HG02588 (cell line): ENCODE data around the gene VIPR1.

Experiments
- ATAC-seq: cut with Tn5 transposase; IDR thresholded peaks from one replicate; pipeline ENCODE4 v1.9.1; 2021; ENCODE audit warnings: mild to moderate bottlenecking, moderate library complexity; ENCODE audit not compliant: unreplicated experiment

Gene VIPR1, protein sequence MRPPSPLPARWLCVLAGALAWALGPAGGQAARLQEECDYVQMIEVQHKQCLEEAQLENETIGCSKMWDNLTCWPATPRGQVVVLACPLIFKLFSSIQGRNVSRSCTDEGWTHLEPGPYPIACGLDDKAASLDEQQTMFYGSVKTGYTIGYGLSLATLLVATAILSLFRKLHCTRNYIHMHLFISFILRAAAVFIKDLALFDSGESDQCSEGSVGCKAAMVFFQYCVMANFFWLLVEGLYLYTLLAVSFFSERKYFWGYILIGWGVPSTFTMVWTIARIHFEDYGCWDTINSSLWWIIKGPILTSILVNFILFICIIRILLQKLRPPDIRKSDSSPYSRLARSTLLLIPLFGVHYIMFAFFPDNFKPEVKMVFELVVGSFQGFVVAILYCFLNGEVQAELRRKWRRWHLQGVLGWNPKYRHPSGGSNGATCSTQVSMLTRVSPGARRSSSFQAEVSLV

DNA sequence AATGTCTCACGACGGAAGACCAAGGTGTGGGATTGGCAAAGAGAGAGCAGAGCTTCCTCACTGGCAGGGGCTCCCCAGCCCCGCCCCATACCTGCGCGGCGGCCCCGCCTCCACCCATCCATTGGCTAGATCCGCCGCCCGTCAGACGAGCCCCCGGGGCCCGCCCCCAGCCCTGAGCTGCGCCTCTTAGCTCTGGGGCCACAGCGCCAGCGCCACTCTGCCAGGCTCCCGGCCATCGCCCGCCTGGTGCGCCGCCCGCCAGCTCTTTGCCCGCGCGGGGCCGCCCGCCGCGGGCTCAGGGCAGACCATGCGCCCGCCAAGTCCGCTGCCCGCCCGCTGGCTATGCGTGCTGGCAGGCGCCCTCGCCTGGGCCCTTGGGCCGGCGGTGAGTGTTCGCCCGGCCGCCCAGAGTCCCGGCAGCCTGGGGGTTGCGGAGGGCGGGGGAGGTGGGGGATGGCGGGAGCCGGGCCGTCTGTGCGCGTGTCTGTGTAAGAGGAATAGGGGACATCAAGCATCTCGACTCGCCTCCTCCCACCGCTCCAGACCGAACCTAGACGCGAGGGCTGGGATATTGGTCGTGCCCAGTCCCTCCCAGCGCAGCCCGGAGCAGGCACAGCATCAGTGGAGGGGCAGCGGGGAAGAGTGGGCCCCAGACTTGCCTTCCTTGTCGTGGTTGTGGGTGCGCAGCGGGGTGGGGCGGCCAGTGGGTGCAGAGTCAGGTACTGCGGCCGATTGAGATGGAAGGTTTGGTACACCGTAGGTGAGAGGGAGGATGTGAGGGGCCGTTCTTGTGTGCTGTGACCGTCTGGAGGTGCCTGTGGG lies at the start of gene VIPR1:
TSS of gene VIPR1 (plus strand) at position 215 of the 822 bp plus-strand sequence. CDS start at position 308, 93 bp downstream.
- peak; percentile 97 for ATAC-seq

DNA sequence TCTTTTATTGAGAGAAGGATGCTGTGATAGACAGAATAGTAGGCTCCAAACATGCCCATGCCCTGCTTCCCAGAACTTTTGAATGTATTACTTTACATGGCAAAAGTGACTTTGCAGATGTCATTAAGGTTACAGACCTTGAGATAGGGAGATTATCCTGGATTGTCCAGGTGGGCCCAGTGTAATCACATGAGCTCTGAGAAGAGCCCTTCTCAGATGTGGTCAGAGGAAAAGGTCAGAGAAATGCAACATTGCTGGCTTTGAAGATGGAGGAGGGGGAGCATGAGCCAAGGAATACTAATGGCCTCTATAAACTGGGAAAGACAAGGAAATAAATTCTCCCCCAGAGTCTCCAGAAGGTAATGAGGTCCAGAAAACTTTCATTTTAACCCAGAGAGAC lies 46.2 kb upstream of the VIPR1 start:
- no peak for ATAC-seq

DNA sequence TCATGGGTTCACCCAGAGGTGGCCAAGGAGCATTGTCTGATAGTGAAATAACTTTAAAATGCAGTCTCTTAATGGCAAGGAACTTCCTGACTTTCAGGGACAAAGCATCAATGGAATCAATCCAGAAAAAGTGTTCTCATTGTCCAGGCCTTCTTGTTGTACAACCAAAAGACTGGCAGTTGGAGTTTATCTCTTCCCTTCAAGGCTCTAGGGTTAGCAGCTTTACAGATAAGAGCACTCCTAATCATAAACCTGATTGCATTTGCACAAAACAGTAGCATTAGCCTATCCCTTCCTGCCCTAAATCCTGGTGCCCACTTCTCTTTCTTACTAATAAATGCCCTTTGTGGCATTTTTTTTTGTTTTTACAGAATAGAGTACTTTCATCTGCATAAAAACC lies 43.3 kb upstream of the VIPR1 start:
- no peak for ATAC-seq

DNA sequence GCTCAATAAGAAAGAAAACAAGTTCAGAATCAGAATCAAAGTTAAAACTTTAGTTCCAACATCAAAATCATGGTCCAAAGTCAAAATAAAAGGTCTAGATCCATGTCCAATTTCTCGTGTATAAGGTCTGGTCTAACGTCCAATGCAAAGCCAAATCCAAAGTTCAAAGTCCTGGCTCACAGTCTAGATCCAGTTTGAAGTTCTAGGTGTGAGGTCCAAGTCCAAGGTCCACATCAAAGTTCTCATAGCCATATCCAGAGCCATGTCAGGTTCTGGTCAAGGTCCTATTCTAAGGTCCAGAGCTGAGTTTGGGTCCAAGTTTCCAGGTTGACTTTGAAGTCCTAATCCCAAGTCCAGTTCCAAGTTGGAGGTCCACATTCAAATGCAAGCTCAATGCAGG lies 40.7 kb upstream of the VIPR1 start:
- no peak for ATAC-seq

DNA sequence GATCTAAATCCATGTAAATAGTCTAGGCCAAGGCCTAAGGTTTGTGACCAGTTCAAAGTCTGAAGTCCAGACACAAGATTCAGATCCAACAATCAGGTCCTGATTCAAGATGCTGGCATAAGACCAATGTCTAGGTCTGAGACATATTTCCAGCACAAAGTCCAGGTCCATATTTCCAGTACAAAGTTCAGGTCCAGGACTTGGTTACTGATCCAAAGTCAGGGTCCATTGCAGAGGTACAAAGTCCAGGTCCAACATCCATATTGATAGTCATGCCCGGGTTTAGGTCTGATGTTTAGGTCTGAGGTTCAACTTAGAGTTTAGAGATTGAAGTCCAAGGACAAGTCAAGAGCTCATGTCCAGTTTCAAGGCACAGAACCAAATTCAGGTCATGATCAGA lies 39.4 kb upstream of the VIPR1 start:
- no peak for ATAC-seq

DNA sequence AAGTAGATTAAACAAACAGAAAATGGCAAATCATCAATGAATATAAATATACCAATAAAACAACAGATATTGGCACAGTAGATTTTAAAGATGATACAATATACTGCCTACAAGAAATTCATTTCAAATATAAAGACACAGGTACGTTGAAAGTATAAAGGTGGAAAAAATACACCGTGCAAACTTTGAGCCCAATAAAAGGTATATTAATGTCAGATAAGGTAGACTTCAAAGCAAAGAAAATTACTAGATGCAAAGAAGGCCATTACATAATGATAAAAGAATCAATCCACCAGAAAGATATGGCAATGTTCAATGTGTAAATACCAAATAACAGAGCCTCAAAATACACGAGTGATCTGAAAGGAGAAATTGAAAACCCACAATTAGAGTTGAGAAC lies 34.3 kb upstream of the VIPR1 start:
- ATAC-seq: no peak

DNA sequence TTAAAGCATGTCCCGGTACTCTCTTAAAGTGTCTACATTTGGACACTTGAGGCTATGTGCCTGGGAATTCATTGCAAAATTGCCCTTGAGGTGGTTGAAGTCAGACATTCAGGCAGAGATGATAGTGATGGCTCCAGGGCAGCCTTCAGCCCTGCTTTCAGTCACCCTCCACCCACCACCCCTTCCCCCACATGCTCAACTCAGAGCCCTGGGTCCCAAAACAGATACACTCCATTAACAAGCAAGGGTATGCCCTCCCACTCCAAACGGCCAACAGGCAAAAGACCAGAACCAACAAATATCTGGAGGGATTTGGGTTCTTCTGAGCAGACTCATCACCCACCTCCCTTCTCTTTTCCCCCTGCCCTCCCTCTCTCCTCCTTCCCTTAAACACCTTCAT lies 29.9 kb upstream of the VIPR1 start:
- ATAC-seq: no peak

DNA sequence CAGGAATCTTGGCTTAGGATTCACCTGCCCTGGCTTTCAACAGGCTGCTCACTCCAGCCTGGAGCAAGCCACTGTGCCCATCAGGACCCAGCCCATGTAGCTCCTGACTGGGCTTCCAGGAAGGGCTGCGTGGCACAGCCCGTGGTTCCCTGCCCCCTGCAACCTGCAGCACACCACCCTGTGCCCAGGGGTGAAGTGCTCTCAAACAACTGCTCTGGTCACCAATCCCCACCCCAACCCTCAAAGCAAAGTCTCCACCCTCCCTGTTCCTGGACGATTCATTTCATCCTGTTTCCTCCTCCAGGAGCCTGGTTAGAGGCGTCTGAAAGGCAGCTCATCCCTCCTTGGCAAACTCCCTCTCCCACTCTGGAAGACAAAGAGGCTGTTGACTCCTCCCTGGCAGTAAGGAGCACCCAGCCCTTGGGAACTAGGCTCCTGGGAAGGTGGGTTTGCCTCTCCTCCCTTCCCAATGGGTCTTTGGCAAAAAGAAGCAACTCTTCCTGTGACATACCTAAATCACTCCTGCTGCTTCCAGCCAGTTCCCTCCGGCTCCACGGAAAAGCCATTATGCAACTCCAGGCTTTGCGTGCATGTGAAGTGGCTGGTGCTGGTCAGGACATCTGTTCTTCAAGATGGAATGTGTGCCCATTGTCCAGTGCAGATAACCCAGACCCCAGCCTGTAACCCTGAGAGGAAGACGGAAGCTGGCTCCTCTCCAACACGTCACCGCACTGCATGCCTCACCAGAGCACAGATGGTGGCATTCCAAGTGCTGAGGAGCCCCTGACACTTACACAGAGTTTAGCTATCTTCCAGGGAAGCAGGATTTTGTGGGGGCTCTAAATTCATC lies 29.1 kb upstream of the VIPR1 start:
- ATAC-seq: no peak

DNA sequence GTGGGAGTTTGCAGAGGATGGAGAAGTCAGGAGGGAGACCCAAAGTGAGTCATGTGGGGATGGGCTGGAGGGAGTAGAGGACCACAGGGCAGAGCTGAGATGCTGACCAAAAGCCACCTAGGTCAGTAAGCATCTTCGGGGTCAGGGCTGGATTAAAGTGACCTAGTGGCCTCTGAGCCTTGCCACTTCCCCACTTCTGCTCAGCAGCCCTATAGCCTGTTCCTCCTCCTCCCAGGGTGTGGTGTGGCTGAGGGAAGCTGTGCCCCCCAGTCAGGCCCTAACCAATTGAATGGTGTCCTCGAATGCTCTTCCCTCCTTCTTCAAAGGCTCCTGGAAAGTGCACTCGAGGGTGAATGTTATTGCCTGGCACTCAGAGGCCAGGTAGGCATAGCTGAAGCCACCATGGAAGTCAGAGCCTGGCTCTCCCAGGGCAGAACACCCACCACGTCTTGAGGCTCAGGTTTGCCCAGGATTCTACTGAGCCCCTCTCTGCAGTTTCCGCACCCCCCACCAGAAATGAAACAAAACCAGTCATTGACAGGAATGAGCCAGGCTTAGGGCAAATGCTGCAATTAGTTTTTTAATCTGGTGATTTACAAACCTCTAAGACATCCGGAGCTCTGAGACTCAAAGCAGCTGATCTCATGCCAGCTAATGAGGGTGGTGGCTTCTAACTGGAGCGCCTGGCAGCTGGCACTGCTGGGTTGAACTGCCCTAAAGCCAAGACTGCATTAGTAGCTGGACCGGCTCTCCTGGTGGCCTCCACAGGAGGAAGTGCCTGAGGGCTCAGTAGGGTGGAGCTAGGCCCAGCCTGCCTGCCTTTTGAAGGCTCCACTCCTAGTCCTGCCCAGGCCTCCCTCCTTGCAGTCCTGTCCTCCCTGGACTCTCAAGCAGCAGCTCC lies 26.0 kb upstream of the VIPR1 start:
- ATAC-seq: no peak

DNA sequence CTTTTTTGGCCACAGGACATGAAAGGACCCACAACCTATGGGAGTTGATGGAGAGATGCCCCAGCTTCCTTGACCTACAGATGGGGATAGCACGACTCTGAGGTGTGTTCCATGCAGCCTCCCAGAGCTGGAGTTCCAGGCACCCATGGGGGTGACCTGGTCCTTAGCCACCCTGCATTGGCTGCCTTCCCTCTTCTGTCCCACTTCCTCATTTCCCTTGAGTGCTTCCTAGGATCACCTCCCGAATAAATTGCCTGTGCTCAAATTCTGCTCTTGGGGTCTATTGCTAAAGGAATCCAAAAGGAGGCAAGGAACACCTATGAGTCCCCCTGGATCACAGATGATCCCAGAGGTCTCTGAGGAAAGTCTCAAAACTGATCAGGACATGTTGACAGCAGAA lies 24.7 kb upstream of the VIPR1 start:
- no peak for ATAC-seq

DNA sequence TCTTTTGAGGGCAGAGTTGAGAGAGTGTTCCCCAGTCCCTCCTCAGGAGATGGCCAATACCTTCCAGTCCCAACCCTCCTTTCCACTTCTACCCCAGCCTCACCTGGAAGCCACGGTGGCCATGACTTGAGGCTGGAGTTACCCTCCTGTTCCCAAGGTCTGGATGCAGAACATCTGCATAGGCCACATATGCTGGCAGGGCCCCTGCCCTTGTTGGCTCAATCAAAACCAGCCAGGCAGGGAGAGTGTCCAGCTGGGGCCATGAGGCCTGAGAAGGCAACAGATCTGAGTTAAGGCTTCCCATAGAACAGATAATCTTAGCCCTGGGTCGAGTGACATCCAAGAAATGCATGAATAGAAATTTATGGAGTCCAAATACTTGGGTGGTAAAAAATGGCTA lies 23.6 kb upstream of the VIPR1 start:
- no peak for ATAC-seq

DNA sequence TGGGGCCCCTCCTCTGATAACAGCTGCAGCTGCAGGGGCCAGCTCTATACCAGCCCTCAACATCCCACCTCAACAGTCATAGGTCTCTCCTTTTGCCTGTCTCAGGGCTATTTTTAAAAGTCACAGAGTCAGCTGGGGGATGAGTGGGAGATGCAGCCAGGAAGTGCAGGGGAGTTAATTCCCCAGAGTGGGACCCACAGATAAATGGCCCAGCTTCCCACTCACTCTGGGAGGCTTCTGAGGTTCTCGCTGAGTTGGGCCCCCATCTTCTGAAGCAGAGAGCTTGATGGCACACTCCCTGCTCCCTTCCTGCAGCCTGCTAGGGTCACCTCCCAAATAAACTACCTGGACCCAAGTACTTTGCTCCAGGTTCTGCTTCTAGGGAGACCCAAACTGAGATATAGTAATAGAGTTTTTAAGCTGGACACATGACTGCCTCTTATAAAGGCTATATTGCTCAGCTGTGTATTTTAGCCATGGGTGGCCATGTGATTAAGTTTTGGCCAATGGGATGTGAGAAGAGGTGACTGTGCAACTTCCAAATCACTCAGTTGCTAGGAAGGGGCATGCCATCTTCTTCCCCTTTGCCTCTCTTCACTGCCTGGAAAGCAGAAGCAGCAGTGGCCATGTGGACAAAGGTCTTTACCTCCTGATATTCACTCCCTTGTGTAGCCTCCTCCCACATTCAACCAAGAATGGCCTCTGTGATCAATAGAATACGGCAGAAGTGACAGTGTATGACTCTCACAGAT lies 15.5 kb upstream of the VIPR1 start:
- ATAC-seq: no peak

DNA sequence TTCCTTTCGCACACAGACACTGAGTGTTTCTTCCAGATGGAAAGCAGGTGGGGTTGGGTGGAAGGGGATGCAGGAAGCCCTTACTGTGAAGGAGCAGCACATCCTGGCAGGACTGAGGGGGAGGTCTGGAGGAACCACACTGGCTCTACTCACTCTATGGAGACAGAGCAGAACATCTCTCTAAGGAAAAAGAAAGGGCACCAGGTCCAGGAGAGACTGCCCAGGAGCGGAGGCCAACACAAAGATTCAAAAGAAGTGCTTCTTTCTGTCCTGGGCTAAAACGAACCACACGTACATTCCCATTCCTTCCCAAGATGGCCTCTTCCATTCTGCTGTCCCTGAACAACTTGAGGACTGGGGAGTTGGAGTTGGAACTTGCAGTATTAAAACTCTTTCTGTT lies 13.8 kb upstream of the VIPR1 start:
- ATAC-seq: no peak

DNA sequence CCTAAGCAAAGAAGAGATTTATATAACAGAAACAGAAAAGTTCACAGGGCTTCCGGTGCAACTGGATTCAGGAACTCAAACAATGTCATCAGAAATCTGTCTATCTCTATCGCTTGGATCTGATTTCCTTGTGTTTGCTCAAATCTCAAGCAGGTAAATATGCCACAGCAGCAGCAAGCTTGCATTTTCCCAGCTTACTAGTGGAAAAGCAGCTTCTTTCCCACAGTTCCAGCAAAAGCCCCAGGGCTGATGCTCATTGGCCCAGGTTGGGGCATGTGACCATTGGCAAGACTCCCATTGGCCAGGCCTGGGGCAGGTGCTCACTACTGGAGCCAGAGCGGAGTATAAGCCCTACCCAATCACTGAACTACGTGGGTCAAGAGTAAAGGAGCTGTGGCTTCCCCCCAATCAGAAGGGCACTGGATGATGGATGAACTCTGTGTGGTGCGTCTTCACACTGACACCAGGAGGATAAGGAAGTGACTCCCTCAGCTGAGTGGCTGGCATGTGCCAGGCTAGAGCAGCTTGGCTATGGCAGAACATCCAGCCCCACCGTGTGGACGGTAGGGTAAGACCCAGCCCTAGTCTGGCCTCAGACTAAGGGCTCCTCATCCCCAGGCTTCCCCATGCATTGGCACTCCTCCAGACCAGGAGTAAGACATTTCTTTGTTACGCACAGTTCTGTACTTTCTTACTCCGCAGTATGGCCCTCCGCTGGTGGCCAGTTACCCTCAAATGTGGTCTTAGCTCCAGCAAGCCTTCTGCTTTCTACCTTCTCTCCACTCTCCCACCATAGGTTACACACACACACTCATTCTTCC lies 13.1 kb upstream of the VIPR1 start:
- ATAC-seq: no peak

DNA sequence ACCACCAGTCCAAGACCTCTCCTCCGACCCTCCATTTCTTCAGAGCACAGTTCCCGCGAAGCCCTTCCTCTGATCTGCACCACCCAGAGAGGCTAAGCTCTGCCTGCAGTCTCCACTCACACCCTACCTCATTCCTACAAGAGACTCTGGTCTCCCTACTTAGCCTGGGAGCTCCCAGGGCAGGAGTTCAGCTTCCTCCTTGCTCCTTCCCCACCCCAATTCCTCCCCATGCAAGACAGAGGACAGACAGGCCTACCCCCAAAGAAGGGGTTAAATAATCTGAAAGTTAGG lies 12.6 kb upstream of the VIPR1 start:
- no peak for ATAC-seq

DNA sequence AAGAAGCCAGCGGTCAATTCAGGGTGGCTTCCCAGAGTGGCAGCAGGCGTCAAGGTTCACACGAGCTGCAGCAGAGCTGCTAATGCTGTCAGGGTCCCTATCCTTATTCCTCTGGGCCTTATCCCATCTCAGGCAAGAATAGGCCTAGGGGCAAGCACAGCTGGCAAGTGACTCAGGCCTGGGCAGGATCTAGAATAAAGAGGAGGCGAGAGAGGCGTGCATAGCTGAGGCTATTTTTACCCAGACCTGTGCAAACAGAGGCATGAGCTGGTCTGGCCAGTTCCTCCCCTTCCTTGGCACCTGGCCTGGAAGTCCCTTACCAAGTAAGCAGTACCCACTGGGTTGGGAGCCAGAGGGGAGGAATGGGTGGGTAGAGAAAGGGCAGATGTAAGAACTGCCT lies 12.2 kb upstream of the VIPR1 start:
- ATAC-seq: peak; percentile 96

DNA sequence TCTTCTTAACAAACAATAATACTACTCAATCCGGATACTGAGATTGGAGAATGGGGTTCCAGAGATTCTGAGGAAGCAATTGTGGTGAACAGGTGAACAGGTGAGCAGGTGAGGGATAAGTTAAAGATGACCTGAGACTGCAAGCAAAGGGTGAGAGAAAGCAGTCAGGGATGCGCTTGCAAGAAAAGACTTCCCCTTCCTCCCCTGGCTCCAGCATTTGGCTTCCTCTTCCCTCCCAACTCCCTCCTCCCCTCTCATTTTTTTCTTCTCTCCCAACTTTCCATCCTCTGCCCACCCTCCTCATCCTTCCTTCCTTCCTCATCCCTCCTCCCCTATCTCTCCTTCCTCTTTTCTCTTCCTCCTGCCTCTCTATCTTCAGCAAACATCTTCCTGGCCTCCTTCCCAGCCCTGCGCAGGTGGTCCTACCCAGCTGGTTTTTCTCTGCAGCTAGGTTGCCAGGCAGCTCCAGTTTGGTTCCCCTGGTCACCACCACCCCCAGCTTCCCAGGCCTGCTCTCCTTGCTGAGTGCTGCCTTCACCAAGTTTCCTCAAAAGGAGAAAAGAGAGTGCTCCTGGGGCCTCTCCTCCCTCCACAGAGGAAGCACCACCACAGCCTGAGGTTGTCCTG lies 10.4 kb upstream of the VIPR1 start:
- no peak for ATAC-seq

DNA sequence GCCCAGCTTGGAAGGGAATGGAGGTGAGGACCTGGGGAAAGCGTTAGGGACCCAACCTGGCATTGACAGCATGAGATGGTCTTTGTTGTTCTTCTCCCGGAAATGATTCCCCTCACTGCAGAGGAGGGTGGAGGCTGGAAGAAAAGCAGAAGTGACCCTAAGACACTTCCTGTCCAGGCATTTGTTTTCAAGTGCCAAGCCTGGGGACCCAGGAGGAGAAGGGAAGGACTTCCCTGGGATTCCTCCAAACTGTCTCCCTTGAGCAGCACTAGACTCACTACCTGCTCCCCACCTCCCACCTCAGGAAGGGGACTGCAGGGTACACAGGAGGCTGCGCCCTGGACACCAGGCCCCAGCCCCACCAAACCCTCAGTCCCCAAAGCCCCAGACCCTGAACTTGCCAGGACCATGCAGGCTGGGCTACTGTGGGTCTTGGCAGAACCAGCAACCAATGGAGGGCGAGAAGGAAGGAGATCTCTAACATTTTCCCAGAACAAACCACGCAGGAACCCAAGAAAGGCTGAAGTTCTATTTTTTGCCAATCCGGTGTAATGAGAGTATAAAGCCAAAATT lies 9.8 kb upstream of the VIPR1 start:
- no peak for ATAC-seq
